Measurements from ENCODE around the gene NCR2.

The NCR2 gene

DNA sequence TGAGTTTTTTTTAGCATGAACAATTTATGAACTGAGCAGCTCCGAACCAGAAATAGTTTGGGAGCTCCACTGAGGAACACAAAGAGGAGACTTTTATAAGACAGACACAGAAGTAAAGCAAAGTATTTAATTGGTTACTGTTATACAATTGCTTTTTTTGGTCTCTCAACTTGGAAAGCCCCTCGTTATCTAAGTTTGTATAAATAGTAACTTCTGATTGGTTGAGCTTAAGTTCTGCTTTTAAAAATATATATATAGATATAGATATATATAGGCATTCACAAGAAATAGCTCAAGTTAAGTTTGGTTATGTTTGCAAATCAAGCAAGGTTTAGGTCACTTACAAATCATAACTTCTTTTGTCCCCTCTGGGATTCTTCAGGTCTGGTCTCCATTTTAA, 20.2 kb upstream of the NCR2 start:
- TF ChIP-seq, protein P1, sequence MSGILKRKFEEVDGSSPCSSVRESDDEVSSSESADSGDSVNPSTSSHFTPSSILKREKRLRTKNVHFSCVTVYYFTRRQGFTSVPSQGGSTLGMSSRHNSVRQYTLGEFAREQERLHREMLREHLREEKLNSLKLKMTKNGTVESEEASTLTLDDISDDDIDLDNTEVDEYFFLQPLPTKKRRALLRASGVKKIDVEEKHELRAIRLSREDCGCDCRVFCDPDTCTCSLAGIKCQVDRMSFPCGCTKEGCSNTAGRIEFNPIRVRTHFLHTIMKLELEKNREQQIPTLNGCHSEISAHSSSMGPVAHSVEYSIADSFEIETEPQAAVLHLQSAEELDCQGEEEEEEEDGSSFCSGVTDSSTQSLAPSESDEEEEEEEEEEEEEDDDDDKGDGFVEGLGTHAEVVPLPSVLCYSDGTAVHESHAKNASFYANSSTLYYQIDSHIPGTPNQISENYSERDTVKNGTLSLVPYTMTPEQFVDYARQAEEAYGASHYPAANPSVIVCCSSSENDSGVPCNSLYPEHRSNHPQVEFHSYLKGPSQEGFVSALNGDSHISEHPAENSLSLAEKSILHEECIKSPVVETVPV (CRISPR knock-in tag; IDR thresholded peaks at IDR 0.05): no peak
- no peak for TF ChIP-seq ZNF70 (CRISPR knock-in tag; IDR thresholded peaks at IDR 0.05)
- no peak for TF ChIP-seq TOX (CRISPR knock-in tag; IDR thresholded peaks at IDR 0.05; ENCODE audit: borderline replicate concordance)
- TF ChIP-seq, protein P2, sequence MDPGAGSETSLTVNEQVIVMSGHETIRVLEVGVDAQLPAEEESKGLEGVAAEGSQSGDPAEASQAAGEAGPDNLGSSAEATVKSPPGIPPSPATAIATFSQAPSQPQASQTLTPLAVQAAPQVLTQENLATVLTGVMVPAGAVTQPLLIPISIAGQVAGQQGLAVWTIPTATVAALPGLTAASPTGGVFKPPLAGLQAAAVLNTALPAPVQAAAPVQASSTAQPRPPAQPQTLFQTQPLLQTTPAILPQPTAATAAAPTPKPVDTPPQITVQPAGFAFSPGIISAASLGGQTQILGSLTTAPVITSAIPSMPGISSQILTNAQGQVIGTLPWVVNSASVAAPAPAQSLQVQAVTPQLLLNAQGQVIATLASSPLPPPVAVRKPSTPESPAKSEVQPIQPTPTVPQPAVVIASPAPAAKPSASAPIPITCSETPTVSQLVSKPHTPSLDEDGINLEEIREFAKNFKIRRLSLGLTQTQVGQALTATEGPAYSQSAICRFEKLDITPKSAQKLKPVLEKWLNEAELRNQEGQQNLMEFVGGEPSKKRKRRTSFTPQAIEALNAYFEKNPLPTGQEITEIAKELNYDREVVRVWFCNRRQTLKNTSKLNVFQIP (CRISPR knock-in tag; IDR thresholded peaks at IDR 0.05; ENCODE audit: borderline replicate concordance, low read depth): no peak
- no peak for TF ChIP-seq CSDC2 (CRISPR knock-in tag; IDR thresholded peaks at IDR 0.05)
- no peak for TF ChIP-seq PPARA (CRISPR knock-in tag; IDR thresholded peaks at IDR 0.05; ENCODE audit: borderline replicate concordance)
- TF ChIP-seq ARNTL (CRISPR knock-in tag; IDR thresholded peaks at IDR 0.05; ENCODE audit: borderline replicate concordance, low read depth): no peak
- no peak for TF ChIP-seq SNAI2 (CRISPR knock-in tag; IDR thresholded peaks at IDR 0.05)
- no peak for TF ChIP-seq OSR1 (CRISPR knock-in tag; IDR thresholded peaks at IDR 0.05)
- no peak for TF ChIP-seq BACH2 (CRISPR knock-in tag; IDR thresholded peaks at IDR 0.05; ENCODE audit: borderline replicate concordance)
- TF ChIP-seq ZNF565 (CRISPR knock-in tag; conservative IDR thresholded peaks at IDR 0.05; ENCODE audit: low read depth): no peak
- TF ChIP-seq RARB (CRISPR knock-in tag; IDR thresholded peaks at IDR 0.05): no peak
- TF ChIP-seq CREB5 (CRISPR knock-in tag; IDR thresholded peaks at IDR 0.05; ENCODE audit: low read depth): no peak
- no peak for ATAC-seq

DNA sequence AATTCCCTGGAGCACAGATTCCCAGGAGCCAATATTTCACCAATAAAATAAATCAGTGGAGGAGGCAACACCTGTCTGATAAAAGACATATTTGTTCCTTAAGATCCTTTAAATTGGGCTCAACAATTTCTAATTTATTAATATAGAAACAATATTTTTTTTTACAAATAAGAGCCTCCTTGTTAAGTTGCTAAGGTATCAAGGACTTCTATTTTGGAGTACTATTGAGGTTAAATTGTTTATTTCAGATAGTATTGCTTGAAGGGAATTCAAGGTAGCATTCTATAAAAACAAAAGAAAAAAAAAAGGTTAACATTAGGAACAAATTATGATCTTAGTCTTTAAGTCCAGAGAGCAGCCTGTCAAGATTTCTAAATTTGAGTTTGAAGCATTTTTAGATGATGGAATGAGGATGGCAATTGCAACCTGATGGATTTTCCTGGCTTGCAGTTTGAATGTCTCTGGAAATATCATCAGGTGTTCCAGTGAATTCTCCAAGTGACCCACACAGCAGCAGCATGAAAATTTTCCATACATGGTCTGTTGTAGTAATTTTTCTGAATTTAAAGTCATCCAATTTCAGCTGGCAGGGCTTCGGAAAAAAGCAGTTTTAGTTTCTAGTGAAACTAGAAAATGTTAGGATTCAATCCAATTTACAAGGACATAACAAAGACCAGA, 19.3 kb upstream of the NCR2 start:
- ATAC-seq: no peak
- TF ChIP-seq ISL1 (CRISPR knock-in tag; IDR thresholded peaks at IDR 0.05) (no peak), ZNF70 (CRISPR knock-in tag; IDR thresholded peaks at IDR 0.05) (no peak), ZFP3 (CRISPR knock-in tag; IDR thresholded peaks at IDR 0.05) (no peak), ARNTL (CRISPR knock-in tag; IDR thresholded peaks at IDR 0.05; ENCODE audit: borderline replicate concordance, low read depth) (no peak), RARB (CRISPR knock-in tag; IDR thresholded peaks at IDR 0.05) (no peak)
- TF ChIP-seq, protein P2 (CRISPR knock-in tag; IDR thresholded peaks at IDR 0.05; ENCODE audit: borderline replicate concordance, low read depth): no peak
- TF ChIP-seq, protein P1 (CRISPR knock-in tag; IDR thresholded peaks at IDR 0.05): no peak

GRCh38 chr6:41318261-41318653, 17.2 kb upstream of the NCR2 start:
- no peak for ATAC-seq
- TF ChIP-seq ARNTL (CRISPR knock-in tag; IDR thresholded peaks at IDR 0.05; ENCODE audit: borderline replicate concordance, low read depth): no peak
- TF ChIP-seq, protein P2 (CRISPR knock-in tag; IDR thresholded peaks at IDR 0.05; ENCODE audit: borderline replicate concordance, low read depth): no peak
- no peak for TF ChIP-seq CREB5 (CRISPR knock-in tag; IDR thresholded peaks at IDR 0.05; ENCODE audit: low read depth)
- no peak for TF ChIP-seq CSDC2 (CRISPR knock-in tag; IDR thresholded peaks at IDR 0.05)
- no peak for TF ChIP-seq ZNF70 (CRISPR knock-in tag; IDR thresholded peaks at IDR 0.05)
- TF ChIP-seq TCF4 (CRISPR knock-in tag; IDR thresholded peaks at IDR 0.05; ENCODE audit: borderline replicate concordance): no peak
- TF ChIP-seq ZNF8 (CRISPR knock-in tag; IDR thresholded peaks at IDR 0.05): no peak
- no peak for TF ChIP-seq ZFP3 (CRISPR knock-in tag; IDR thresholded peaks at IDR 0.05)
